Measurements from ENCODE around the gene RCL1. TPM values are rescaled to one million over a fixed set of nuclear protein-coding genes. Genes with fewer than 3 reads are reported as not detected.
A peak's percentile ranks its signal among the peaks of the same experiment; 100 is the strongest.

Gene RCL1
- total and polyA plus RNA-seq, 8 donors, result 11.2 to 22.6 (median 18.2) TPM

GRCh38 chr9:4822057-4822456, 29.3 kb downstream of the RCL1 start:
- Histone ChIP-seq H3K27ac (peak overlapping the region in 1 of 2 donors; percentile 37), H3K4me3 (no peak overlapping the region), H3K9me3 (no peaks in the 10 kb centered on the region), H3K36me3 (no peaks in the 10 kb centered on the region), H3K27me3 (no peaks in the 10 kb centered on the region), H3K4me1 (peaks cover 0 to 18% of the 10 kb centered on the region in 2 donors)
- intact Hi-C loops (cut with DNase I), result no loop called here
- TF ChIP-seq CTCF (IDR thresholded peaks at IDR 0.05), result no peak
- ATAC-seq (no peak), DNase-seq (no peak)

- peak; percentile 83 for ATAC-seq
- H3K4me3 ChIP-seq, result no peak overlapping the region
- H3K27ac ChIP-seq, result no peak overlapping the region
- no peak for DNase-seq
- TF ChIP-seq CTCF (IDR thresholded peaks at IDR 0.05), result no peak
- peaks cover 5 to 29% of the 10 kb centered on the region in 2 donors for H3K4me1 ChIP-seq
- no peaks in the 10 kb centered on the region for H3K36me3 ChIP-seq
- H3K27me3 ChIP-seq, result no peaks in the 10 kb centered on the region
- no peaks in the 10 kb centered on the region for H3K9me3 ChIP-seq
- intact Hi-C loops (cut with DNase I), result no loop called here
Observed at GRCh38 chr9:4826417-4827166, 33.8 kb downstream of the RCL1 start.

- Histone ChIP-seq H3K9me3 (no peaks in the 10 kb centered on the region), H3K4me3 (no peak overlapping the region), H3K36me3 (no peaks in the 10 kb centered on the region), H3K27ac (no peak overlapping the region), H3K27me3 (no peaks in the 10 kb centered on the region), H3K4me1 (peaks cover 5 to 29% of the 10 kb centered on the region in 2 donors)
- no peak for TF ChIP-seq CTCF (IDR thresholded peaks at IDR 0.05)
- intact Hi-C loops (cut with DNase I), result no loop called here
- ATAC-seq, result peak; percentile 46
- no peak for DNase-seq
Observed at GRCh38 chr9:4827224-4827623, 34.5 kb downstream of the RCL1 start.

GRCh38 chr9:4828761-4829160, 36.0 kb downstream of the RCL1 start:
- no peak for DNase-seq
- Histone ChIP-seq H3K4me1 (peaks cover 5 to 36% of the 10 kb centered on the region in 2 donors), H3K36me3 (no peaks in the 10 kb centered on the region), H3K27me3 (no peaks in the 10 kb centered on the region), H3K27ac (no peak overlapping the region), H3K9me3 (no peaks in the 10 kb centered on the region), H3K4me3 (no peak overlapping the region)
- no peak for TF ChIP-seq CTCF (IDR thresholded peaks at IDR 0.05)
- ATAC-seq, result no peak
- intact Hi-C loops (cut with DNase I), result no loop called here

GRCh38 chr9:4829969-4830368, 37.2 kb downstream of the RCL1 start:
- H3K9me3 ChIP-seq, result no peaks in the 10 kb centered on the region
- TF ChIP-seq CTCF (IDR thresholded peaks at IDR 0.05), result no peak
- peaks cover 5 to 46% of the 10 kb centered on the region in 2 donors for H3K4me1 ChIP-seq
- no peaks in the 10 kb centered on the region for H3K36me3 ChIP-seq
- ATAC-seq (no peak), DNase-seq (no peak)
- H3K27ac ChIP-seq, result no peak overlapping the region
- intact Hi-C loops (cut with DNase I), result no loop called here
- no peak overlapping the region for H3K4me3 ChIP-seq
- H3K27me3 ChIP-seq, result no peaks in the 10 kb centered on the region
